ENCODE data around the gene LRMDA.

The LRMDA gene

DNA sequence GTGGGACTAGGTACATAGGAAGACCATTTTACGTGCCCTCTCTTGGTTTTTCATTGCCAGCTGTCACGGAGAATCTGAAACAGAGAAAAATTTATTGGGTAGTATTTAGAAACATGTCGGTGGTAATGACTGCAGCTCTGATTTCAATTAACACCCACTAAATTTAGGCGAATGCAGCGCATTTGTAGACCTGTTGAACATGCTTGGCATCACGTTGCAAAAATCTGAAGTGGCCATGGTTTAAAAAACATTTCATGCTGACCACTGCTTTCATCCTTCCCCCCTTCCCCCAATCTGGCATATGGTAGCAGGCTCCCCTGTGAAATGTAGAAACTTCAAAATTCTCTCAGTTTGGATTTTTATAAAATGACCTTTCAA, 34.0 kb downstream of the LRMDA start:
- TF ChIP-seq, protein P1, sequence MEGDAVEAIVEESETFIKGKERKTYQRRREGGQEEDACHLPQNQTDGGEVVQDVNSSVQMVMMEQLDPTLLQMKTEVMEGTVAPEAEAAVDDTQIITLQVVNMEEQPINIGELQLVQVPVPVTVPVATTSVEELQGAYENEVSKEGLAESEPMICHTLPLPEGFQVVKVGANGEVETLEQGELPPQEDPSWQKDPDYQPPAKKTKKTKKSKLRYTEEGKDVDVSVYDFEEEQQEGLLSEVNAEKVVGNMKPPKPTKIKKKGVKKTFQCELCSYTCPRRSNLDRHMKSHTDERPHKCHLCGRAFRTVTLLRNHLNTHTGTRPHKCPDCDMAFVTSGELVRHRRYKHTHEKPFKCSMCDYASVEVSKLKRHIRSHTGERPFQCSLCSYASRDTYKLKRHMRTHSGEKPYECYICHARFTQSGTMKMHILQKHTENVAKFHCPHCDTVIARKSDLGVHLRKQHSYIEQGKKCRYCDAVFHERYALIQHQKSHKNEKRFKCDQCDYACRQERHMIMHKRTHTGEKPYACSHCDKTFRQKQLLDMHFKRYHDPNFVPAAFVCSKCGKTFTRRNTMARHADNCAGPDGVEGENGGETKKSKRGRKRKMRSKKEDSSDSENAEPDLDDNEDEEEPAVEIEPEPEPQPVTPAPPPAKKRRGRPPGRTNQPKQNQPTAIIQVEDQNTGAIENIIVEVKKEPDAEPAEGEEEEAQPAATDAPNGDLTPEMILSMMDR (conservative IDR thresholded peaks at IDR 0.05; ENCODE audit: low read depth, low read length) = no peak
- no peak overlapping the region for H3K4me3 ChIP-seq (ENCODE audit: low read depth, low read length)
- no peak for DNase-seq (ENCODE audit: low read depth)

DNA sequence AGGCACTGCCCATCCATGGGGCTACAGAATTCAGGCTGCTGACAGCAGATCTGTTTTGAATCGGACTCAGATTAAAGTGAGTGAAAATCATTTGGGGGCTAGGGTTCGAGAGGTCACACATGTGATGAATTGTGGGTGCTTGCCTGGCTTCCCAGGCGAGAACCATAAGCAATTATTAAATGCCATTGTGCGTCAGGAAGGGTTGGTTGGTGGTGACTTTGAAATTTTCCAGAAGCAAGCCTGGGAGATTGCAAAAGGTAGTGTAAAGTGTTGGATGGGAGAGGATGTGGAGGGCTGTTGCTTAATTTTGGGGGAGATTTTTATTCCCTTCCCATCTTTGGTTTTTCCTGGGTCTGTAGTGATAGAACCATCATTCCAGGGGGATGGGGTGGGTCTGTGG, 34.6 kb downstream of the LRMDA start:
- TF ChIP-seq, protein P1 (conservative IDR thresholded peaks at IDR 0.05; ENCODE audit: low read depth, low read length) = no peak
- H3K4me3 ChIP-seq (ENCODE audit: low read depth, low read length) = no peak overlapping the region
- DNase-seq (ENCODE audit: low read depth) = no peak

DNA sequence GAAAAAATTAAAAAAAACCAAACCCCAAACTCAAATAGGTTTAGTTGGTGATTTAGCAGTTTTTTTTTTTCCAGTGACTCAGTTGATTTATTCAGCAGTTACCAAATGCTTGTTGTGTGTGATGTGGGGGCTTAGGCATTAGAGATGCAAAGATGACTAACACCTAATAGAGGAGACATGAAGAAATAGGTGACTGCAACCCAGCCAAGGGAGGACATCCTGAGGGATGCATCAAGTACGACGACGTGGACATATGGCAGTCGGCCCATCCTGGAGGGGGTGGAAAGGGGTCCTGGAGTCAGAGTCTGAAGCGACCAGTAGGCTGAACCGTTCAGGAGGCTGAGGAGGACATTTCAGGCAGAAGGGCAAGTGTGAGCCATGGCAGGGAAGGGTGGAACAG, 35.5 kb downstream of the LRMDA start:
- TF ChIP-seq, protein P1 (conservative IDR thresholded peaks at IDR 0.05; ENCODE audit: low read depth, low read length) = no peak
- DNase-seq (ENCODE audit: low read depth) = no peak
- H3K4me3 ChIP-seq (ENCODE audit: low read depth, low read length) = no peak overlapping the region

DNA sequence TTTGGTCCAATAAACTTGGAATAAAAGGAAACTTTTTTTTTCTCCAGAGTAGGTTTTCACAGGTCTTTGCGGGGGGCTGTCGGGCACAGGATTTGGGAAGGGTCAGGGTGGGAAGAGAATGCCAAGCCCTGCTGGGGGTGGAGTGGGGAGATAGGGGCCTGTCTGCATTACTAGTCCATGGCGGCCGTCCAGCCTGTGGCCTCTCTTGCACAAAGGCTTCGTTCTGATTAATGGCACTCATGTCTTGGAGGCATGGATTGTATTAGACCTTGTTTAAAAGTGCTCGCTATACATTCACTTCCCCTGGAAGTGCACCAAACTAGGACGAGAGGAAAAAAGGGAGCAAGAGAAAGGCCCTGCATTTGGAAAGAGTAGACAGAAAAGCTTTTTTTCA, 37.2 kb downstream of the LRMDA start:
- DNase-seq (ENCODE audit: low read depth) = no peak
- TF ChIP-seq, protein P1 (conservative IDR thresholded peaks at IDR 0.05; ENCODE audit: low read depth, low read length) = no peak
- H3K4me3 ChIP-seq (ENCODE audit: low read depth, low read length) = no peak overlapping the region

DNA sequence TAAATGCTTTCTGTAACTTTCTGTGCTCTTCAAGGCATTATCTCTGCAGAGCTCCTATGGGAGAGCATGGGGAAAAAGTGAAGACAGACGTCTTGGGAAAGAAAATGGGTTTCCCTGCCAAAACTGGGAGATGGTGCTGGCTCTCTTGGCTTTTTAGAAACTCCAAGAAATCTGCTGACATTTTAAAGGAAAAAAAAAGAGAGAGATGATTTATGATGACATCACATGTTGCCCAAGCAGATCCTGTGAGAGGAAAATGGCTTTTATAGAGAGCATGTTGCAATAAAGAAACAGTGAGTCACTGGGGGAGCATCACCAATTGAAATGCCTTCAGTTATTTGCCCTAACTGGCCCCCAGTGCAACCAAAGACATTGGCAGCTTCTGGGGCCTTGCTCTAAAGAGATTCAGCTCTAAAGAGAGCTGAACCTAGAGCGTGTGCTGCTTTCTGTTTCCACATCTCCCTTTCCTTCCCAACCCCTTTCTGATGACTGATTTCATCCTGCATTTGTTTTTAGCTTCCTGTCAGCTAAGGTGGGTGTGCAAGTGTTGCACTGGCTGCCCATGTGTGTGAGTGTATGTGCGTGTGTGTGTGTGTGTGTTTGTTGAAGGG, 37.7 kb downstream of the LRMDA start:
- H3K4me3 ChIP-seq (ENCODE audit: low read depth, low read length) = no peak overlapping the region
- TF ChIP-seq, protein P1 (conservative IDR thresholded peaks at IDR 0.05; ENCODE audit: low read depth, low read length) = no peak
- peak; percentile 91 for DNase-seq (ENCODE audit: low read depth)

DNA sequence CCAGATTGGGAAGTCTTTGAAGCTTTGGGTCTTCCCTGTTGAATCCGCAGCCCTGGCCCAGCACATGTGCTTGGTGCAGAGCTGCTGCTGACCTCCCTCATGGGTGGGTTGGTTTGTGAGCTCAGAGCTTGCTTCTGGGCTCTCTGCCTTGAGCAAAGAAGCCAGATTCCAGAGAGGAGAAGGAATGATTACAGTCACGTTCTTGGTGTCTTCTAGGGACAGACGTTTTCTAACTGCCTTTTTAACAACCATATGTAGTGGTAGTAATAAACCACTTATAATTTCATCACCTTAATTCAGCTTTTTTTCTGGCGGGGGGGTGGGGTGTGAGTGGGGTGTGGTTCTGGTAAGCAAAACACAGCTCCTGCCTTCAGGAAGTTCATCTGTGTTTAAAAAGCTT, 39.5 kb downstream of the LRMDA start:
- DNase-seq (ENCODE audit: low read depth) = no peak
- TF ChIP-seq, protein P1 (conservative IDR thresholded peaks at IDR 0.05; ENCODE audit: low read depth, low read length) = no peak

DNA sequence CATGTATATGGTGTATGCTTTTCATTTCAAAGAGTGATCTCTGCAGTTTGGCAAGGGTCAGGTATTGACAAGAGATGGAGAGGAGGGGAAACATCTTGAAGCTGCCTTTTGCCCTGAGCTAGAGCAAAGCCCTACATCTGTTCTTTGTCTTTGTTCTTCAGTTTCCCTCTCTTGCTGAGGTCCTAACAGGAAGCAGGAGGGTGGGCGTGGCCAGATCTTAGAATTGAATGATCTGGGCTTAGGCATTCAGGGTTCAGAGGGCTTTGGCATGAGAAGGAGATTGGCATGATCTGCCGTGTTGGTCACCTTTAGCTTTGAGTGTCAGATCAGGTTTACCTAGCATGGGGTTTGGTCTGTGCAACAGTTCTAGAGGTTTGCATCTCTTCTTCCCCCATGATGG, 41.3 kb downstream of the LRMDA start:
- DNase-seq (ENCODE audit: low read depth) = no peak
- H3K4me3 ChIP-seq (ENCODE audit: low read depth, low read length) = no peak overlapping the region
- TF ChIP-seq, protein P1 (conservative IDR thresholded peaks at IDR 0.05; ENCODE audit: low read depth, low read length) = no peak

More for the DNA sequence above, 39.5 kb downstream of the LRMDA start:
- H3K4me3 ChIP-seq (ENCODE audit: low read depth, low read length) = no peak overlapping the region
